ENCODE measurements around the gene VWF. TPM values are rescaled to one million over a fixed set of nuclear protein-coding genes. Genes with fewer than 3 reads are reported as not detected.

VWF gene
- total RNA-seq, 4 donors from 2014 or later: 163 to 367 (median 253) TPM

DNA sequence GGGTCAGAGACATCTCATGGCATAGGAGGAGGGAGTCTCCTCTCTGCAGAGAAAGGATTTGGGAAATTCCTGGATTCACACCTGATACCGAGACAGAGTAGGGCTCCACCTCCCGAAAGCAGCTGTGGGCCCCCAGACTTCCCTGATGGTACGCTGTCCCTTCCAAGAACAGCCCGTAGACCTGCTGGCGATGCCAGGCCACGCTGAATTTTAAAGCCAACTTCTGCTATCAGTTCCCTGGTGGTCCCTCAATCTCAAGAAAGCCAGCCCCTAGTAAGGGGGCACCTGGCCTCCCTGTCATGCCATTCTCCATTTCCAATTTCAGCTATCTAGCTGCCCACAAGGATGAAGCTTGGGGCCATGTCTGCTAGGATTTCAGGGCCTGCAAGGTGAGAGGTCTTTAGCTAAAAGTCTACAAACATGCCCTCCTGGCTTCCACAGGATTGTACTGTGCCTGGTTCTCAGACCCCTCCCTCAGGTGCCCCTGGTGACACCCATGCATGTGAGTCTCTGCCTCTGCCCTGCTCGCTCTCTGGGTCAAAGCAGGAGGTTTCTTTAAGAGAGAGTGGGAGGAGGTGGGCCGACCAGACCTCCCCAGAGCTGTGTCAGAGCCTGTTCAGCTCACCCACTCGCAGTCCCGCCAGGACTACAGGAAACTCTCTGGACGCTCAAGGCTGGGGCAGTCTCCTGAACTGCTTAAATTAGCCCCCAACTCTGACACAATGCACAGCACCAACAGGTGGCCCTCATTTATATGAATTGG, 209.9 kb downstream of the VWF start:
- peak; percentile 78 for DNase-seq (ENCODE audit: extremely low spot score)
- no peak overlapping the region for H3K27ac ChIP-seq (replicated peaks in 1 of 4)
- intact Hi-C loops (cut with DNase I): no loop called here
- peaks cover 0 to 15% (median under 1%) of the 10 kb centered on the region in 4 donors for H3K27me3 ChIP-seq
- H3K36me3 ChIP-seq: peaks cover 0 to 52% (median 0%) of the 10 kb centered on the region in 4 donors
- no peaks in the 10 kb centered on the region for H3K4me1 ChIP-seq
- no peaks in the 10 kb centered on the region for H3K9me3 ChIP-seq
- H3K4me3 ChIP-seq: no peak overlapping the region
- TF ChIP-seq, protein P1, sequence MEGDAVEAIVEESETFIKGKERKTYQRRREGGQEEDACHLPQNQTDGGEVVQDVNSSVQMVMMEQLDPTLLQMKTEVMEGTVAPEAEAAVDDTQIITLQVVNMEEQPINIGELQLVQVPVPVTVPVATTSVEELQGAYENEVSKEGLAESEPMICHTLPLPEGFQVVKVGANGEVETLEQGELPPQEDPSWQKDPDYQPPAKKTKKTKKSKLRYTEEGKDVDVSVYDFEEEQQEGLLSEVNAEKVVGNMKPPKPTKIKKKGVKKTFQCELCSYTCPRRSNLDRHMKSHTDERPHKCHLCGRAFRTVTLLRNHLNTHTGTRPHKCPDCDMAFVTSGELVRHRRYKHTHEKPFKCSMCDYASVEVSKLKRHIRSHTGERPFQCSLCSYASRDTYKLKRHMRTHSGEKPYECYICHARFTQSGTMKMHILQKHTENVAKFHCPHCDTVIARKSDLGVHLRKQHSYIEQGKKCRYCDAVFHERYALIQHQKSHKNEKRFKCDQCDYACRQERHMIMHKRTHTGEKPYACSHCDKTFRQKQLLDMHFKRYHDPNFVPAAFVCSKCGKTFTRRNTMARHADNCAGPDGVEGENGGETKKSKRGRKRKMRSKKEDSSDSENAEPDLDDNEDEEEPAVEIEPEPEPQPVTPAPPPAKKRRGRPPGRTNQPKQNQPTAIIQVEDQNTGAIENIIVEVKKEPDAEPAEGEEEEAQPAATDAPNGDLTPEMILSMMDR (IDR thresholded peaks at IDR 0.05): no peak
- TF ChIP-seq POLR2A (IDR thresholded peaks at IDR 0.05; ENCODE audit: low read depth): no peak
- TF ChIP-seq POLR2AphosphoS5 (IDR thresholded peaks at IDR 0.05): no peak
- no peak for TF ChIP-seq EP300 (IDR thresholded peaks at IDR 0.05)
- WGBS: 92% methylated on average over 10 of the region's 11 CpGs

GRCh38 chr12:5913387-5913786, 211.1 kb downstream of the VWF start:
- Histone ChIP-seq H3K27me3 (peaks cover 0 to 20% (median 2%) of the 10 kb centered on the region in 4 donors), H3K9me3 (no peaks in the 10 kb centered on the region), H3K4me1 (no peaks in the 10 kb centered on the region), H3K27ac (replicated peaks in 1 of 4) (no peak overlapping the region), H3K36me3 (peaks cover 0 to 61% (median 0%) of the 10 kb centered on the region in 4 donors), H3K4me3 (no peak overlapping the region)
- no peak for TF ChIP-seq EP300 (IDR thresholded peaks at IDR 0.05)
- TF ChIP-seq, protein P1 (IDR thresholded peaks at IDR 0.05): no peak
- TF ChIP-seq POLR2A (IDR thresholded peaks at IDR 0.05; ENCODE audit: low read depth): no peak
- no peak for TF ChIP-seq POLR2AphosphoS5 (IDR thresholded peaks at IDR 0.05)
- 87% methylated on average over 9 of the region's 9 CpGs for WGBS
- intact Hi-C loops (cut with DNase I): no loop called here
- no peak for DNase-seq (ENCODE audit: extremely low spot score)

DNA sequence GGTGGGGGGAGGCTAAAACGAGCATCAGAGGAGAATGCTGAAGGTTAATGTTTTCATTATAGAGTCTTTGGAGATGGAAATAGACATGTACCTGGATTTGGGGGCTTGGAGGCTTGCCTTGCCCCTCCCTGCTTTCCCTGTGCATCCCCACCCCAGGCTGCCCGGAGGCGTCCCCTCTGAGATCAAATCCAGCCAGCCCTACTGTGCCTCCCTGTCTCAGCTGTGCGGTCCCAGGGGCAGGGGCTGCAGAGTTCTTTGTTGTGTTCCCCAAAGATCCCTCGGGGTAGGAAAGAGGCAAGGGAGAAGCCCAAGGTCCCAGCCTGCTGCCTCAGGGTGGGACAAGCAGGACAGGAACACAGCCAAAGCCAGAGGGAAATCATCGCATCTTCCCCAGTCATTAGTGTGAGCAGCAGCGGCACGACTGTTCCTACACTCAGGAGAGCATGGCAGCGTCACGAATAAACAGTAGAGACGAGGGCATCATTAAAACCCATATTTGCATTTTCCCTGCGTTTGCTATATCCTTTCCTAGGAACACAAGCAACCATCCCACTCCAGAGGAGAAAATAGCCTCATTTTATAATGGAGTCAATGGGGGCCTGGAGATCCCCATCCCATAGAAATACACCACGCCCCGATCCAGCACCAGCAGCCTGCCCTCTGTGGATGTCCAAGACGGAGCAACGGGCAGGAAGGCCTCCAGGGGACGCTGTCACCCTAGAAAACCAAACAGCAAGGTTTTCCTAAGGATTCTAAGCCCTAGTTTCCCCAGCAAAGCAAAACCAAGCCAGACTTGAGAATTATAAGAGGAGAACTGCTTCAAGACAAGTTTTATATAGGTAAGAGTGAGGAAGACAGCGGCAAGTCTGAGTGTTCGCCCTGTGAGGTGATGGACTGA, 211.8 kb downstream of the VWF start:
- peaks cover 0 to 64% (median 0%) of the 10 kb centered on the region in 4 donors for H3K36me3 ChIP-seq
- H3K9me3 ChIP-seq: peaks cover 0 to 3% (median 0%) of the 10 kb centered on the region in 4 donors
- 77% methylated on average over 17 of the region's 19 CpGs for WGBS
- intact Hi-C loops (cut with DNase I): no loop called here
- no peaks in the 10 kb centered on the region for H3K4me1 ChIP-seq
- peak; percentile 47 for DNase-seq (ENCODE audit: extremely low spot score)
- H3K27me3 ChIP-seq: peaks cover 0 to 27% (median 2%) of the 10 kb centered on the region in 4 donors
- H3K4me3 ChIP-seq: no peak overlapping the region
- TF ChIP-seq POLR2A (IDR thresholded peaks at IDR 0.05; ENCODE audit: low read depth) (no peak), POLR2AphosphoS5 (IDR thresholded peaks at IDR 0.05) (no peak), EP300 (IDR thresholded peaks at IDR 0.05) (no peak)
- TF ChIP-seq, protein P1 (IDR thresholded peaks at IDR 0.05): no peak
- H3K27ac ChIP-seq (replicated peaks in 1 of 4): no peak overlapping the region

GRCh38 chr12:5912011-5912410, 212.5 kb downstream of the VWF start:
- Histone ChIP-seq H3K36me3 (peaks cover 0 to 64% (median 0%) of the 10 kb centered on the region in 4 donors), H3K9me3 (peaks cover 0 to 3% (median 0%) of the 10 kb centered on the region in 4 donors), H3K27me3 (peaks cover 0 to 28% (median 2%) of the 10 kb centered on the region in 4 donors), H3K4me1 (no peaks in the 10 kb centered on the region), H3K4me3 (no peak overlapping the region), H3K27ac (replicated peaks in 1 of 4) (no peak overlapping the region)
- TF ChIP-seq POLR2A (IDR thresholded peaks at IDR 0.05; ENCODE audit: low read depth) (no peak), EP300 (IDR thresholded peaks at IDR 0.05) (no peak), POLR2AphosphoS5 (IDR thresholded peaks at IDR 0.05) (no peak)
- TF ChIP-seq, protein P1 (IDR thresholded peaks at IDR 0.05): no peak
- intact Hi-C loops (cut with DNase I): no loop called here
- WGBS: 77% methylated on average over 3 of the region's 3 CpGs
- peak; percentile 91 for DNase-seq (ENCODE audit: extremely low spot score)
